Activated naive CD4-positive, alpha-beta T cell treated with anti-CD3 and anti-CD28 coated beads, Interleukin-2, amount 50 U/mL, for 72 hours (primary cell): ENCODE data around the gene SUPT4H1. TPM values are rescaled to one million over a fixed set of nuclear protein-coding genes. Genes with fewer than 3 reads are reported as not detected.

Experiments
- ATAC-seq, 2 donors: fragments of 150-1000 bp; cut with Tn5 transposase; 2 replicates each; pipeline ENCODE4 v1.10.0; 2021; ENCODE audit warnings: mild to moderate bottlenecking in 2 of 2, moderate library complexity in 2 of 2
- DNase-seq, 2 donors: peaks; one replicate each; pipeline ENCODE4 v3.0.0; 2021 to 2022; ENCODE audit warnings: low spot score in 2 of 2
- H3K27ac Mint-ChIP-seq, 2 donors: one replicate each; pipeline ENCODE4 v1.8.0; 2022; ENCODE audit warnings: mild to moderate bottlenecking in 2 of 2, mixed read lengths in 2 of 2
- H3K36me3 Mint-ChIP-seq, 2 donors: one replicate each; pipeline ENCODE4 v1.8.0; 2022; ENCODE audit warnings: mixed read lengths in 2 of 2
- H3K9me3 Mint-ChIP-seq, 2 donors: one replicate each; pipeline ENCODE4 v1.8.0; 2022; ENCODE audit warnings: mixed read lengths in 2 of 2
- total RNA-seq, 2 donors: library from RNA; stranded (reverse); gene quantifications; one replicate each; pipeline ENCODE4 v1.2.3, GENCODE V29; 2022

The SUPT4H1 gene
- total RNA-seq, 2 donors from 2014 or later = 105 to 141 TPM

- no peaks in the 10 kb centered on the region for H3K36me3 Mint-ChIP-seq
- no peaks in the 10 kb centered on the region for H3K9me3 Mint-ChIP-seq
- no peak for DNase-seq
- ATAC-seq = no peak
- peak overlapping the region; percentile 51 to 73 for H3K27ac Mint-ChIP-seq
Observed at GRCh38 chr17:58370716-58371115, 18.7 kb upstream of the SUPT4H1 start.

GRCh38 chr17:58370309-58370708 lies 18.3 kb upstream of the SUPT4H1 start:
- no peak for DNase-seq
- H3K9me3 Mint-ChIP-seq = no peaks in the 10 kb centered on the region
- H3K36me3 Mint-ChIP-seq = no peaks in the 10 kb centered on the region
- peak overlapping the region; percentile 51 to 73 for H3K27ac Mint-ChIP-seq
- no peak for ATAC-seq

DNA sequence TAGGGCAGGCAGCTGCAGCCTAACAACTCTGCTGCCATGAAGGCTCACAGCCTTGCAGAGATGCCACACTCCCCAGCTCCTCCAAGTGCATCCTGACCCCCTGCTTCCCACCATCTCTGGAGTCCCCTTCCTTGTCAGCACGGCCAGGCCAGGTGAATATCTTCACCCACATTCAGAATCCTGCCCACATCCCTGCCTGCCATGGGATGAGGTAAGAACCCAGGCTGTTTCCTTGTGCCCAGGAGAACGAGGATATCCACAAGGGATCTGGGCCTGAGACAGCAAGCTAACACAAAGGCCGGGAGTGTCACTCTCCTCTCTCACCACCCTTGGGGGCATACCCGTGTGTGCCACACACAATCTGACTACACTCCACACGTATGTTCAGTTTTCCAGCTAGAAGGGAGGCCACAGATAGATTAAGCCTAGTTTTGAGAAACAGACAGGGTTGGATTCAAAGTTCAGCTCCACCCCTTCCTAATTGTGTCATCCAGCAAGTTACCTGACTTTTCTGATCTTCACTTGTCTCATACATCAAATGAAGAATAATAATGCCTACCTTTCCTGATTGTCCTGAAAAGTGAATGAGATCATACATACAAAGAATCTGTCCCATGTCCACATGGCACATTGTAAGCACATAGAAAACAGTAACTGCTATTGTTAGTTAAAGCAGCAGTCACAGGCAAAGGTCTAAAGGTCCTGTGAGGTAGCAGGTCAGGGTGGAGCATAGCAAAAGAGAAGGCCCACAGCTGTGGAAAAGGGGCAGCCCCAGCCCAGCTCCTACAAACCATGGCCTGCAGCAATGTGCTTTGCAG lies 17.4 kb upstream of the SUPT4H1 start:
- DNase-seq (no peak), ATAC-seq (no peak)
- Mint-ChIP-seq H3K36me3 (no peaks in the 10 kb centered on the region), H3K27ac (peak overlapping the region in 1 of 2 donors; percentile 19), H3K9me3 (no peaks in the 10 kb centered on the region)

DNA sequence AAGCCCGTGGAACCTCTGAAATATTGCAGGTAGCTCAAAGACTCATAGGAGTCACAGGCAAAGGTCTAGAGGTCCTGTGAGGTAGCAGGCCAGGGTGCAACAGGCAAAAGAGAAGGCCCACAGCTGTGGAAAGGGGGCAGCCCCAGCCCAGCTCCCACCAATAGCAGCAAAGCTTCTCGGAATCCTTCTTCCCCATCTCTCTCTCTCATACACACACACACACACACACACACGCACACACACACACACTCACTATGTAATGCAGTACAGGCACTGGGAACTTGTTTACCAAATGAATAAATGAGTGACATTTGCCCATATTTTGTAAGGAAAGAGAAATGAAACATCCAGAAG lies 16.8 kb upstream of the SUPT4H1 start:
- H3K27ac Mint-ChIP-seq = peak overlapping the region in 1 of 2 donors; percentile 19
- H3K36me3 Mint-ChIP-seq = no peaks in the 10 kb centered on the region
- no peak for DNase-seq

DNA sequence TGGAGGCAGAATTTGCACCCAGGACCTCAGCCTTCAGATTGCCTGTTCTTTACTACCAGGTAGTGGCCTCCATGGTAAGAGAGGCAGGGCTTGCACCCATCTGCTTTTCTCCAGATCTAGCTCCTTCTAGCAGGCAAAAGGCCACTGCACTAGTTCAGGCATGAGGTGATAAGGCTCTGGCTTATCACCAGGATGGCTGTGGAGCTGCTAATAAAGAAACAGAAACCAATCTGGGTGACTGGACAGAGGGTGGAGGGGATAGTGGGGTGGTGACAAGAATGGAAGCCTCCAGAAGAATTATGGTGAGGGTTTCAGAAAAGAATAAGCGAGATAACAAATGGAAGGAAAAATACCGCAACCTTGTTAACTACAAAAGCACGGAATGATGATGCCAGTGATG lies 15.5 kb upstream of the SUPT4H1 start:
- DNase-seq = no peak
- no peak for ATAC-seq
- Mint-ChIP-seq H3K9me3 (no peaks in the 10 kb centered on the region), H3K36me3 (no peaks in the 10 kb centered on the region), H3K27ac (peak overlapping the region in 1 of 2 donors; percentile 17)

More for the DNA sequence above, 16.8 kb upstream of the SUPT4H1 start:
- H3K9me3 Mint-ChIP-seq = no peaks in the 10 kb centered on the region
- no peak for ATAC-seq

DNA sequence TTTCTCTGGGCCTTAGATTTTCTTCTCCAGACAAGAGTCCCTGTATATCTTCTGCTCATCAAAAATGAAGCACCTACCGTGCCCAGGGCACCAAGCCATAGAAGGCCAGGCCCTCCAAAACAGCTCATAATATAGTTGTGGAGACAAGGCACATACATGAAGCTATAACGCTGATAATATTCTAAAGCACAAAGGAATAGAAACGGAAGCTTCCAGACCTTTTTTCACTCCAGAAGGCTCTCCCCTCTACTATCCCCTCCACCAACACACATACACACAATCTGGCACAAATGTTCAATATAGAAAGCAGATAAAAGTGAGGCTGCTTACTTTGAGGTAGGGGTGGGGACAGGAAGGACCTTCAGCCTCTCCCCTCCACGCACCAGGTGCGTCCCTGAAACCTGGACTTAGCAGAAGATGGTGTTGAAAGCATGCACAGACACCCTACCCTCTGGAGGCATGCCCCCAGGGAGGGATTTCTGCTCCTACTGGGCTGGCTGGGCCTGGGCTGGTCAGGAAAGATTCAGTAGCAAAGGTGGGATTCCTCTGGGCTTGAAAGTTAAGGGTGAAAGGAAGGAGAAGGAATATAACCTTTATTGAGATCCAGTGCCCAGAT lies 14.1 kb upstream of the SUPT4H1 start:
- no peak for DNase-seq
- Mint-ChIP-seq H3K9me3 (no peaks in the 10 kb centered on the region), H3K27ac (no peak overlapping the region), H3K36me3 (no peaks in the 10 kb centered on the region)
- ATAC-seq = no peak

DNA sequence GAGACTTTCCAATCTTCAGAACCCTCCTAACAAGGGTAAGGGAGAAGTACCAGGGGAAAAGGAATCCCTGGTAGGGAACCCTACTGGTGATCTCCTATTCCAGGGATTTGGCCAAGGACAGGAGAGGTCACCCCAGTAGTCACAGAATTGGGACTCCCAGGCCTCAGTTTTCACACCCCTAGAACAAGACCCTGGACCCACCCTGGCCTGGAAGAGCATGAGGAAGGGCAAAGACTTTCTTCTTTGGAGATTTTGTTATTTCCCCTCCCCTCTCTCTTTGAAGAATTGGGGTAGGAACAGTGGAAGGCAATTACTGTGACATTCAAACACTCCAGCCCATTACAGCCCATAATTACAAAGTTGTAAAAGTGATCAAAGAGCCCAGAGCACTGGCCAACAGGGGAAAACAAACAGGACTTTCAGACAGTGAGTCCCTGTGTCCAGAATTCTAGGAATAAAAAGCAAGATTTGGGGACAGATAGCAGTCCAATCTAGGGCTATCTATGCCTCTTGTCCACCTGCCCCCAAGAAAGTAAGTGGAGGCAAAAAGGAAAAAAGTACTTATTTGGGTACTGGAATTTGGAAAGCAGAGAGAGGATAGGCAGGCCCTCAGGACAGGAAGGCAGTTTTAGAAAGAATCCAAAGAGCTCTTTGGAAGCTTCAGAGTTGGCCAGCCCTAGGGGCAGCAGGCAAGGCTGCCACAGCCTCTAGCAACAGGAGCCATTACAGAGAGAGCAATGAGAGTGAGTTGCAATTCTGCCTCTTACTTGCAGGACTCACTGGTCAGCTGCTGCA lies 13.4 kb upstream of the SUPT4H1 start:
- DNase-seq = no peak
- no peaks in the 10 kb centered on the region for H3K9me3 Mint-ChIP-seq
- no peak for ATAC-seq
- H3K36me3 Mint-ChIP-seq = no peaks in the 10 kb centered on the region
- no peak overlapping the region for H3K27ac Mint-ChIP-seq

GRCh38 chr17:58364270-58364942 lies 12.4 kb upstream of the SUPT4H1 start:
- Mint-ChIP-seq H3K9me3 (no peaks in the 10 kb centered on the region), H3K36me3 (no peaks in the 10 kb centered on the region), H3K27ac (peak overlapping the region; percentile 9 to 11)
- no peak for ATAC-seq
- DNase-seq = no peak

GRCh38 chr17:58363457-58364185 lies 11.6 kb upstream of the SUPT4H1 start:
- no peak for ATAC-seq
- peak overlapping the region; percentile 9 to 63 for H3K27ac Mint-ChIP-seq
- no peak for DNase-seq
- no peaks in the 10 kb centered on the region for H3K36me3 Mint-ChIP-seq
- H3K9me3 Mint-ChIP-seq = no peaks in the 10 kb centered on the region

DNA sequence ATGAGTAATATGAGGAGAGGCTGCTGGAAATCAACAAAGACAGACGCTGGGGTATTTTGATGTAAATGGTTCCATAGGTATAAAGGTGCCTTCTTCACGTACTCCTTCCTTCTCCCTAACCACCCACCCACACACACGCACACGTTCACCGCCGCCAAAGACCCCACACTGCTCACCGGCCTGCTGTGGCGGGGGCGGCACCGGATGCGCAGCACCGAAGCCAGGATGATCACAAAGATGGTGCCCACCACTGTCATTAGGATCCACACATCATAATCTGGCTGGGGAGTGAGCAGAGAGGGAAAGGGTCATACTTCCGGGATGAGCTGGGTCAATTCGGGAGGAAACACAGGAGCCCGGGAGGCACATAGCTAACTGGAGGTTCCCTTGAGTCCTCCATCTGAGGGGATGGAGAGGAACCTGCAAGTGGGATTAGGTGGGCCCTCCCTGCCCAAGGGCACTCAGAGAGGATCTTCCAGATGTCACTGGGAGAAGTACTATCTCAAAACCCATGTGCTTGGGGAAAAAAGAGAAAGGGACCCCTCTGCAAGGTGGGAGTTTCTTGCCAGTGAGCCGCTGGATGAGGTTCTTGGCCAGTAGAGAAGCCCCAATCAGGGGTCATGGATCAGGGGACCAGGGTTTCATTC lies 10.5 kb upstream of the SUPT4H1 start:
- Mint-ChIP-seq H3K9me3 (no peaks in the 10 kb centered on the region), H3K36me3 (no peaks in the 10 kb centered on the region), H3K27ac (no peak overlapping the region)
- no peak for ATAC-seq
- no peak for DNase-seq

- Mint-ChIP-seq H3K9me3 (no peaks in the 10 kb centered on the region), H3K27ac (no peak overlapping the region), H3K36me3 (no peaks in the 10 kb centered on the region)
- DNase-seq = no peak
- no peak for ATAC-seq
Observed at GRCh38 chr17:58360296-58361063, 8.5 kb upstream of the SUPT4H1 start.

GRCh38 chr17:58358408-58359172 lies 6.6 kb upstream of the SUPT4H1 start:
- H3K27ac Mint-ChIP-seq = no peak overlapping the region
- ATAC-seq (no peak), DNase-seq (no peak)
- no peaks in the 10 kb centered on the region for H3K9me3 Mint-ChIP-seq
- no peaks in the 10 kb centered on the region for H3K36me3 Mint-ChIP-seq

DNA sequence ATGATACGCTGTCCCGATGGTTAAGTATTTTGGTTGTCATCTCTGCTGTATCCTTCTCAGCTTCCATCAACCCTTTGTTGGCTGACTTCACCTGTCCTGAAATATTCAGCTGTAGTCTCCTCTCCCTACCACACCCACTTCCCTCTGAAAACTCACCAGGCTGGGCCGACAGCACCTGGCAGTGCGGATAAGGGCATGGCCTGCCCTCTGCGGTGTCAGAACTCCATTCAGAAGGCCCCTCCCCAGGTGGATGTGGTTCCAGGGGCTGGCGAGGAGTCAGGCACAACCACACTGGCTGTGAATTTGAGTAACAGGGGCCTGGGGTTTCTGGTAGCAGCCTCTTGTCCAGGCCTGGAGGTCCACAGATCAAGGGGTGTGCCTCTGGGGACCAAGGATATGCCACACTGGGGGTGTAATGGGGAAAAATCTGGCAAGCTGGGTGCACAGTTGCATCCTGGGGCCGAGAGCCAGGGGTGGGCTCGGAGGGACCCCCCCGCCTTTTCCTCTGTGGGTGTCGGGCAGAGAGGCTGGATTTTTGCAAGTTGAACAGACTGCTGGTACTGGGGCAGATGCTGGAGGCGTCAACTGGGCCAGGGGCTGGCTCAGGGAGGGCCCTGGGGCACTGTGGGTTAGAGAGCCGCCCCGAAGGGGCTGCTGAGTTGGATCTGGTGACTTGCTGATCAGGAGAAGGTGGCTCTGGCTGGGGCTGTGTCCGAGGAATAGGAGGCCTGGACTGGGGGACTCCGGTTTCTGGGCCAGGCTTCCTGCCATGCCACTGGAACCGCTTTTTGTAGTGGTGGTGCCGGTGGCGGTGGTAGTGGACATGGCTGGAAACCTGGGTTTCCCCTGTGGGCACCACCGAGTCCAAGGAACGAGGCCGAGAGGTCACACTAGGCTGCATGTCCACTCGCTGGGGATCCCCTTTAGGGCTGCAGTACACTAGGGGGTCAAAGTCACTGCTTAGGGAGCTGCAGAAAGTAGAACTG lies 5.6 kb upstream of the SUPT4H1 start:
- peaks cover 4 to 8% of the 10 kb centered on the region in 2 donors for H3K36me3 Mint-ChIP-seq
- peak overlapping the region; percentile 29 to 58 for H3K27ac Mint-ChIP-seq
- no peaks in the 10 kb centered on the region for H3K9me3 Mint-ChIP-seq
- ATAC-seq (no peak), DNase-seq (no peak)

DNA sequence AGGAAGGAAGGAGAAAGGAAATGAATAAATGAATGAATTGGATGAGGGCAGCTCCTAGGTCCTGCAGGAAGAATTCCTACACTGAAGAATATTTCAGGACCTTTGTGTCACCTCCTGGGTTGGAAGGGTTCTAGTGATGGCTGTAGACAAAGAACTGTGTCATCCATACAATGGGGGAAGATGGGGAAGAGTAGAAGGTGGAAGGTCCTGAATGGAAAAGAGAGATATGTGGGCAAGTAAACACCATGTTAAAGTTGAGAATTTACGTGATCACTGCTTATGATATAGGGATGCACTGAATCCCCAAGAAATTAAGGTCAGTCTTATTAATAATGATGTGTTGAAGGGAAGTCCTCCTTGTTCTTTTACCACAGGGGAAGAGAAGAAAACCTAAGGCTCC lies 4.2 kb upstream of the SUPT4H1 start:
- ATAC-seq (no peak), DNase-seq (no peak)
- H3K36me3 Mint-ChIP-seq = peaks cover 14 to 16% of the 10 kb centered on the region in 2 donors
- H3K9me3 Mint-ChIP-seq = no peaks in the 10 kb centered on the region
- peak overlapping the region in 1 of 2 donors; percentile 3 for H3K27ac Mint-ChIP-seq
